SK-N-MC (cell line): ENCODE measurements around the gene SLCO2B1.

Source experiments
- EZH2 ChIP-seq: fragments of 200-600 bp; sonication (generic); IDR thresholded peaks from one replicate; pipeline ENCODE4 v1.6.1; 2017; ENCODE audit warnings: antibody characterized with exemption
- FOXP2 ChIP-seq: optimal IDR thresholded peaks from 2 replicates; pipeline ENCODE3; 2011; ENCODE audit warnings: mild to moderate bottlenecking, moderate library complexity; ENCODE audit not compliant: insufficient read depth; ENCODE audit errors: extremely low read length, control extremely low read depth
- POLR2AphosphoS5 ChIP-seq: IDR thresholded peaks from 2 replicates; pipeline ENCODE4 v1.6.1; 2012; ENCODE audit warnings: mild to moderate bottlenecking, low read depth, low read length, borderline replicate concordance

- TF ChIP-seq EZH2 (no peak), POLR2AphosphoS5 (no peak), FOXP2 (no peak)
Observed at GRCh38 chr11:75236062-75236461, 85.2 kb downstream of the SLCO2B1 start.
